SH-SY5Y (cell line): ENCODE data around the gene KIF25.

Source experiments
- GATA2 ChIP-seq: IDR thresholded peaks from 2 replicates; pipeline ENCODE4 v1.6.1; 2011; ENCODE audit warnings: mild to moderate bottlenecking, low read depth, low read length
- GATA3 ChIP-seq: IDR thresholded peaks from 2 replicates; pipeline ENCODE4 v1.6.1; 2011; ENCODE audit warnings: low read depth, mild to moderate bottlenecking, low read length, moderate library complexity

KIF25 gene, protein sequence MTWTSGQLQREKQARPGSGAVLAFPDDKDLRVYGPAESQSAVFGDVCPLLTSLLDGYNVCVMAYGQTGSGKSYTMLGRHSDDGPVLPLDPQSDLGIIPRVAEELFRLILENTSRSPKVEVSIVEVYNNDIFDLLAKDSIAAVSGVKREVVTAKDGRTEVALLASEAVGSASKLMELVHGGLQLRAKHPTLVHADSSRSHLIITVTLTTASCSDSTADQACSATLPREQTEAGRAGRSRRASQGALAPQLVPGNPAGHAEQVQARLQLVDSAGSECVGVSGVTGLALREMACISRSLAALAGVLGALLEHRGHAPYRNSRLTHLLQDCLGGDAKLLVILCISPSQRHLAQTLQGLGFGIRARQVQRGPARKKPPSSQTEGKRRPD

DNA sequence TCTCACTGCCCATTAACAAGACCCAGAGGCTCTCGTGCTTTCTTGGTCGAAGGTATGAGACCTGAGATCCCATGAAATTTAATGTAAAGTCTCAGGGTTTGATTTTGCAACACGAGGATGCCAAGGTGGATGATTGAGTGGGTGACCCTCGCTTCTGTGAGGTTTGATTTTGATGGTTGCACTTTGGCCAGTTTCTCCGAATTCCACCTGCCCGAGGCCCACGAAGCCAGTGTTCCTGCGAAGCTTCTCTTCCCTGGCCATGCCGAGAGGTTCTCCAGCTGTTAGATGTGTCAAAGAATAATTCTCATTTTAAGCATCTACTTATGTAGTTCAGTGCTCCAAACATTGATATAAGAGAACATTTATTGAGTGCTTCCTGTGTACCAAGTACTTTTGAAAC lies at the start of gene KIF25:
TSS of gene KIF25 (plus strand) at position 30 of the 400 bp plus-strand sequence. CDS start 31,915 bp downstream, outside the sequence.
- TF ChIP-seq GATA2 (no peak), GATA3 (no peak)

- peak; percentile 78 for TF ChIP-seq GATA3
- TF ChIP-seq GATA2: peak; percentile 82
Measured at GRCh38 chr6:167947716-167948115, 49.8 kb upstream of the KIF25 start.

- TF ChIP-seq GATA3: no peak
- TF ChIP-seq GATA2: no peak
Measured at GRCh38 chr6:167948716-167949115, 48.8 kb upstream of the KIF25 start.

DNA sequence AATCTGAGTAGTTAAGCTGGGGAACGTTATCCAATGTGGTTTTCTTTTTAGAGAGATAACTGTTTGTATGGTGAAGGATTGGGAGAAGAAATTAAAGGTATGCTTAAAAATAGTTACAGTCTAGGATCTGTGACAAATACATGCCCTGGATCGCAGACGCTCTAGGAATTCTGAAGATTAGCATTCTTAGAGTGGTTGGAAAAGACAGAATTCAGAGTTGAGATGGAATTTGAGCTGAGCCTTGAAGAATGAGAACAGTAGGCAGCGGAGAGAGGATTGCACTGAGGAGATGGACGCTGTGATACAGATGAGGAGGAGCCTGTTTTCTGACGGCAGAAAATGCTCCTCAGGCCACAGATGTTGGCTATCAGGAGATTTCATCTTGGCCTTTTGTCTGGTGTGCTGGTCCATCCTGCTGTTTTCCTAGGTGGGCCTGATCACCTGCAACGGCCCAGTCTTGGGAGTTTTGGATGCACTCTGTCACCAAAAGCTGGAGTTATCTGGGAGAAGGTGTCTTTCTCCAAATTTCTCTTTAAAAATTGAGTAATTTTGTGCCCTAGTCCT lies 48.3 kb upstream of the KIF25 start:
- TF ChIP-seq GATA3 (peak; percentile 59; the same call in 1 of the 2 replicates), GATA2 (peak; percentile 64)

DNA sequence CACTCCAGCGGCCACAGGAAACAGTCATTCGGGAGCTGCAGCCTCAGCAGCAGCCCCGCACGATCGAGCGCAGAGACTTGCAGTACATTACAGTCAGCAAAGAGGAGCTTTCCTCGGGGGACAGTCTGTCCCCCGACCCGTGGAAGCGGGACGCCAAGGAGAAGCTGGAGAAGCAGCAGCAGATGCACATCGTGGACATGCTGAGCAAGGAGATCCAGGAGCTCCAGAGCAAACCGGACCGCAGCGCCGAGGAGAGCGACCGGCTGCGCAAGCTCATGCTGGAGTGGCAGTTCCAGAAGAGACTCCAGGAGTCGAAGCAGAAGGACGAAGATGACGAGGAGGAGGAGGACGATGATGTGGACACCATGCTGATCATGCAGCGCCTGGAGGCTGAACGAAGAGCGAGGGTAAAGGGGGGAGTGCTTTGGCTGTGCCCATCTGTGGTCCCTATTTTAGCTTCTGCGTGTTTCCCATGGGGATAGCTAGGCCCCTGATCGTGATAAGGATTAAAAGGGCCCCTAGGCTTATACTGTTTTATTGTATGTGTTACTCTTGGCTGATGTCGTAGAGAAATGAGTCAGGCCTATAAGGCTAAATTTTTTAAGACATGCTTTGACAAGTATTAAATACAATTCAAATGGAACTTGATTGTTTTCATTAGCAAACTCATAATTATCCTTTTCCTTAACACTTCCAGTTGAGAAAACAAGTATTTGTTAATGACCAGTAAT lies 45.5 kb upstream of the KIF25 start:
- TF ChIP-seq GATA3: no peak
- TF ChIP-seq GATA2: no peak

- TF ChIP-seq GATA3 (no peak), GATA2 (no peak)
Measured at GRCh38 chr6:167952512-167952859, 45.0 kb upstream of the KIF25 start.

DNA sequence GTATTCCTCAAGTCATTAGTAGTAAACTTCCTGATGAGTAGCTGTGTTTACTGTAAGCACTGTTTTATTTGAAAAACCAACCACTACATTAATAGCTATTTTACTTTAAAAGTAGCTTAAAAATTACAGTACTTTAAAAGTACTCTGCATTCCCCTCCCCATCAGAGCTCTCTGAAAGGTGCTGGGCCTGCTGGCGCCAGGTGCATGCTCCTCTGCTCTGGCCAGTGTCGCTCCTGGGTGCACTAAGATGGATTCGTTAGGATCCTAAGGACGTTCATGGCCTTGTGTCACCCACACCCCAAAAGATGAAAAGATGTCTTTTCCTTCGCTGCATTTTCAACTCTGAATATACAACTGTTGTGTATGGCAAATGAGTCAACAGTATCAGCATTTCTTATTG lies 43.9 kb upstream of the KIF25 start:
- TF ChIP-seq GATA2 (no peak), GATA3 (no peak)

DNA sequence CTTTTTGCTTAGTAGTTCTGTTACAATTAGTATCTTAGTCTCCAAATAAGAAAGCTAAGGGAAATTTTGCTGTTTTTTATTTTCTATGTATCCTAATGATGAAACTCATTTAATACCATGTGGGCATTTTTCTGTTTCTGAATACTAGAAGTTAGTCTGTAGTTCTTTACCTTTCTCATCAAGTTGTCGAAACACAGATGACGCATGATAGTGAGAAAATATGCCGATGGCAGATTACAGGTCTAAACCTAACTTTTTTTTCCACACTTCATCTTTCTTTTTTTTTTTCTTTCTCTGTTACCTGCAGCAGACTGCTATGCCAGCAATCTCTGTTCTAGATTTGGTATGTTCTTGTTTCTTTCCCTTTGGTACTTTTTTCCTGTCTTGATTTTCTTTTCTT lies 43.3 kb upstream of the KIF25 start:
- TF ChIP-seq GATA3 (no peak), GATA2 (no peak)

GRCh38 chr6:167956491-167956890 lies 41.0 kb upstream of the KIF25 start:
- no peak for TF ChIP-seq GATA3
- no peak for TF ChIP-seq GATA2

GRCh38 chr6:167956983-167957492 lies 40.4 kb upstream of the KIF25 start:
- no peak for TF ChIP-seq GATA2
- TF ChIP-seq GATA3: no peak

GRCh38 chr6:167957626-167958025 lies 39.8 kb upstream of the KIF25 start:
- TF ChIP-seq GATA2: no peak
- no peak for TF ChIP-seq GATA3

- TF ChIP-seq GATA2 (no peak), GATA3 (no peak)
Measured at GRCh38 chr6:167960579-167960978, 36.9 kb upstream of the KIF25 start.

GRCh38 chr6:167962711-167963110 lies 34.8 kb upstream of the KIF25 start:
- TF ChIP-seq GATA3 (no peak), GATA2 (no peak)

- no peak for TF ChIP-seq GATA3
- TF ChIP-seq GATA2: no peak
Measured at GRCh38 chr6:167963589-167964057, 33.8 kb upstream of the KIF25 start.
